ENCODE results near the gene RHOB. TPM values are rescaled to one million over a fixed set of nuclear protein-coding genes. Genes with fewer than 3 reads are reported as not detected.

Gene RHOB
- total RNA-seq, 1 donor from 2014 or later = 135 TPM

- H3K4me3 Mint-ChIP-seq (ENCODE audit: unreplicated experiment) = no peak overlapping the region
- H3K27me3 Mint-ChIP-seq (ENCODE audit: unreplicated experiment) = peaks cover 3% of the 10 kb centered on the region
- no peaks in the 10 kb centered on the region for H3K36me3 Mint-ChIP-seq (ENCODE audit: unreplicated experiment)
- no peaks in the 10 kb centered on the region for H3K4me1 Mint-ChIP-seq (ENCODE audit: low read depth, unreplicated experiment)
- no peak for TF ChIP-seq CTCF (IDR thresholded peaks at IDR 0.05; ENCODE audit: partially characterized antibody, unreplicated experiment)
- DNase-seq = no peak
- H3K27ac Mint-ChIP-seq (ENCODE audit: unreplicated experiment) = no peak overlapping the region
- no peaks in the 10 kb centered on the region for H3K9me3 Mint-ChIP-seq (ENCODE audit: unreplicated experiment)
Measured at GRCh38 chr2:20400787-20401488, 45.9 kb upstream of the RHOB start.

GRCh38 chr2:20401489-20401835 lies 45.4 kb upstream of the RHOB start:
- no peak overlapping the region for H3K27ac Mint-ChIP-seq (ENCODE audit: unreplicated experiment)
- H3K36me3 Mint-ChIP-seq (ENCODE audit: unreplicated experiment) = no peaks in the 10 kb centered on the region
- no peaks in the 10 kb centered on the region for H3K4me1 Mint-ChIP-seq (ENCODE audit: low read depth, unreplicated experiment)
- no peak for DNase-seq
- peaks cover 3% of the 10 kb centered on the region for H3K27me3 Mint-ChIP-seq (ENCODE audit: unreplicated experiment)
- no peak for TF ChIP-seq CTCF (IDR thresholded peaks at IDR 0.05; ENCODE audit: partially characterized antibody, unreplicated experiment)
- no peaks in the 10 kb centered on the region for H3K9me3 Mint-ChIP-seq (ENCODE audit: unreplicated experiment)
- H3K4me3 Mint-ChIP-seq (ENCODE audit: unreplicated experiment) = no peak overlapping the region

GRCh38 chr2:20403774-20404312 lies 43.0 kb upstream of the RHOB start:
- H3K27ac Mint-ChIP-seq (ENCODE audit: unreplicated experiment) = no peak overlapping the region

GRCh38 chr2:20404950-20405349 lies 41.9 kb upstream of the RHOB start:
- Mint-ChIP-seq H3K9me3 (ENCODE audit: unreplicated experiment) (peaks cover 4% of the 10 kb centered on the region), H3K4me1 (ENCODE audit: low read depth, unreplicated experiment) (no peaks in the 10 kb centered on the region), H3K27ac (ENCODE audit: unreplicated experiment) (no peak overlapping the region), H3K36me3 (ENCODE audit: unreplicated experiment) (peaks cover 14% of the 10 kb centered on the region), H3K27me3 (ENCODE audit: unreplicated experiment) (peaks cover 2% of the 10 kb centered on the region), H3K4me3 (ENCODE audit: unreplicated experiment) (no peak overlapping the region)
- DNase-seq = no peak
- TF ChIP-seq CTCF (IDR thresholded peaks at IDR 0.05; ENCODE audit: partially characterized antibody, unreplicated experiment) = no peak

More at GRCh38 chr2:20403774-20404312, 43.0 kb upstream of the RHOB start:
- no peak for TF ChIP-seq CTCF (IDR thresholded peaks at IDR 0.05; ENCODE audit: partially characterized antibody, unreplicated experiment)
- H3K4me3 Mint-ChIP-seq (ENCODE audit: unreplicated experiment) = no peak overlapping the region
- DNase-seq = no peak
- H3K9me3 Mint-ChIP-seq (ENCODE audit: unreplicated experiment) = peaks cover under 1% of the 10 kb centered on the region
- peaks cover 4% of the 10 kb centered on the region for H3K27me3 Mint-ChIP-seq (ENCODE audit: unreplicated experiment)
- no peaks in the 10 kb centered on the region for H3K4me1 Mint-ChIP-seq (ENCODE audit: low read depth, unreplicated experiment)
- H3K36me3 Mint-ChIP-seq (ENCODE audit: unreplicated experiment) = peaks cover 3% of the 10 kb centered on the region

DNA sequence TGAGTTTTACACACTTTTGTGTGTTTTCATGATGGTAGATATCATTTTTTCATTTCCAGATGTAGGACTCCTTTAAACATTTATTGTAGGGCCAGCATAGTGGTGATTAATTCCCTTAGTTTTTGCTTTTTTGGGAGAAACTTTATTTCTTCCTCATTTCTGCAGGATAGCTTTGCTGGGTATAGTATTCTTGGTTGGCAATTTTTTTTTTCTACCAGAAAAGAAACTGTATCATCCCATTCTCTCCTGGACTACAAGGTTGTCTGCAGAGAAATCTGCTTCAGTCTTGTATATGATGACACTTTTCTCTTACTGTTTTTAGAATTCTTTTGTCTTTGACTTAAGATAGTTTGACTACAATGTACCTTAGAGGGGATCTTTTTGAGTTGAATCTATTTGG lies 37.8 kb upstream of the RHOB start:
- peaks cover 4% of the 10 kb centered on the region for H3K9me3 Mint-ChIP-seq (ENCODE audit: unreplicated experiment)
- no peak for TF ChIP-seq CTCF (IDR thresholded peaks at IDR 0.05; ENCODE audit: partially characterized antibody, unreplicated experiment)
- H3K27me3 Mint-ChIP-seq (ENCODE audit: unreplicated experiment) = peaks cover 5% of the 10 kb centered on the region
- H3K36me3 Mint-ChIP-seq (ENCODE audit: unreplicated experiment) = peaks cover 16% of the 10 kb centered on the region
- H3K4me3 Mint-ChIP-seq (ENCODE audit: unreplicated experiment) = no peak overlapping the region
- no peaks in the 10 kb centered on the region for H3K4me1 Mint-ChIP-seq (ENCODE audit: low read depth, unreplicated experiment)
- DNase-seq = no peak
- no peak overlapping the region for H3K27ac Mint-ChIP-seq (ENCODE audit: unreplicated experiment)
